ENCODE data around the gene ELAC2. TPM values are rescaled to one million over a fixed set of nuclear protein-coding genes. Genes with fewer than 3 reads are reported as not detected.
"Not testable (repeated sequence)": the region's sequence is repeated elsewhere in the genome, so short reads cannot be mapped to it uniquely, and the experiment has no call there.

ELAC2 gene
- total RNA-seq, 1 donor from 2014 or later, result 73.7 TPM

DNA sequence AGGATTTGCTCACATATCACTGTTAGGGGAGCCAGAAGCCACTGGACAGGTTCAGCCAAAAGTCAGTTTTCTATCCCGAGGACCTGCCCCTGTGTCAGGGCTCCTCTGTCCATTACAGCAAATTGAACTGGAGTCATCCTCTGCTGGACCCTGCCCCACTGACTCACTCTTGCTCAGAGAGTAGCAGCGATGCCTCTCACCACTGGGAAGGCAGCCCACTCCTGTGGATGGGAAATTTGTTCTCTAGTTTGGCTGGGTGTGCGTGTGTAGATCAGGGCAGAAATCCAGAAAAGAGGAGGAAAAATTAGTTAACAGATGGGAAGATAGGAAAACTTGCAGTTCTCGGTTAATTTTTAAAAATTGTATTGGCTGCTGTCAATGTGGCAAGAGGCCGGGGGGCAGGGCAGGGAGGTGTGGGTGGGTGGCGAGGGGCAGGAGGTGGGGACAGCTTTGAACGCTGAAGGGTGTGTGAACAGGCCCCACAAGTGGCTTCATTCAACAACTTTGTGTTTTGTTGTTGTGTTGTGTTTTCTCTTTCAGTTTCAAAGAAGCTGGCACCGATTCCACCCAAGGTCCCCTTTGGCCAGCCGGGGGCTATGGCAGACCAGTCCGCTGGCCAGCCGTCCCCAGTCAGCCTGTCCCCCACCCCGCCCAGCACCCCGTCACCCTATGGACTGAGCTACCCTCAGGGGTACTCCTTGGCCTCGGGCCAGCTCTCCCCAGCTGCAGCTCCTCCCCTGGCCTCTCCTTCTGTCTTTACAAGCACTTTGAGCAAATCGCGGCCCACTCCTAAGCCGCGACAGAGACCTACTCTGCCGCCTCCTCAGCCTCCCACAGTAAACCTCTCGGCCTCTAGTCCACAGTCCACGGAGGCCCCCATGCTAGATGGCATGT lies 33.6 kb downstream of the ELAC2 start:
- TF ChIP-seq, protein P1, sequence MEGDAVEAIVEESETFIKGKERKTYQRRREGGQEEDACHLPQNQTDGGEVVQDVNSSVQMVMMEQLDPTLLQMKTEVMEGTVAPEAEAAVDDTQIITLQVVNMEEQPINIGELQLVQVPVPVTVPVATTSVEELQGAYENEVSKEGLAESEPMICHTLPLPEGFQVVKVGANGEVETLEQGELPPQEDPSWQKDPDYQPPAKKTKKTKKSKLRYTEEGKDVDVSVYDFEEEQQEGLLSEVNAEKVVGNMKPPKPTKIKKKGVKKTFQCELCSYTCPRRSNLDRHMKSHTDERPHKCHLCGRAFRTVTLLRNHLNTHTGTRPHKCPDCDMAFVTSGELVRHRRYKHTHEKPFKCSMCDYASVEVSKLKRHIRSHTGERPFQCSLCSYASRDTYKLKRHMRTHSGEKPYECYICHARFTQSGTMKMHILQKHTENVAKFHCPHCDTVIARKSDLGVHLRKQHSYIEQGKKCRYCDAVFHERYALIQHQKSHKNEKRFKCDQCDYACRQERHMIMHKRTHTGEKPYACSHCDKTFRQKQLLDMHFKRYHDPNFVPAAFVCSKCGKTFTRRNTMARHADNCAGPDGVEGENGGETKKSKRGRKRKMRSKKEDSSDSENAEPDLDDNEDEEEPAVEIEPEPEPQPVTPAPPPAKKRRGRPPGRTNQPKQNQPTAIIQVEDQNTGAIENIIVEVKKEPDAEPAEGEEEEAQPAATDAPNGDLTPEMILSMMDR (IDR thresholded peaks at IDR 0.05; ENCODE audit: unreplicated experiment), result no peak
- Mint-ChIP-seq H3K27me3 (ENCODE audit: unreplicated experiment) (peaks cover 4% of the 10 kb centered on the region), H3K9me3 (ENCODE audit: unreplicated experiment) (no peaks in the 10 kb centered on the region), H3K4me1 (ENCODE audit: unreplicated experiment) (peaks cover 7% of the 10 kb centered on the region), H3K27ac (ENCODE audit: unreplicated experiment) (no peak overlapping the region), H3K4me3 (ENCODE audit: unreplicated experiment) (no peak overlapping the region), H3K36me3 (ENCODE audit: low read depth, unreplicated experiment) (no peaks in the 10 kb centered on the region)
- no peak for DNase-seq (ENCODE audit: low spot score)

DNA sequence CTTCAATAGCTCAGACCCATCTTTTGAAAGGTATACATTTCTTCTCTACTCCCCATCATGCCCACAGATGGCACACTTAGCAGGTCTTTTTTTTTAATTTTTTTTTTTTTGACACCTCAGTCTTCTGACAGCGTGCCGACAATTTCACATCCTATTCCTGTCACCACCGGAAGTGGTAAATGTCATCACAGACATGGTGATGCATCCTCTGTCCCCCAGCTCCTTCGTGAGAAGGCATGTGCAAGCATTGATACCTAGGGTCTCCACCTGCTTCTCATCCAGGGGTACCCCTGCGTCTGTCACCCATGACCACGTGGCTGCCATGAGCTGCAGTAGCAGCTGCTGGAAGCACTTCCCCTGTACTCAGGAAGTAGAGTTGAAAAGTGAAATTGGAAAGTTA lies 35.6 kb downstream of the ELAC2 start:
- Mint-ChIP-seq H3K4me1 (ENCODE audit: unreplicated experiment) (peaks cover 3% of the 10 kb centered on the region), H3K36me3 (ENCODE audit: low read depth, unreplicated experiment) (peaks cover 4% of the 10 kb centered on the region), H3K9me3 (ENCODE audit: unreplicated experiment) (no peaks in the 10 kb centered on the region), H3K27ac (ENCODE audit: unreplicated experiment) (no peak overlapping the region), H3K27me3 (ENCODE audit: unreplicated experiment) (peaks cover 4% of the 10 kb centered on the region), H3K4me3 (ENCODE audit: unreplicated experiment) (no peak overlapping the region)
- DNase-seq (ENCODE audit: low spot score), result no peak
- TF ChIP-seq, protein P1 (IDR thresholded peaks at IDR 0.05; ENCODE audit: unreplicated experiment), result no peak

DNA sequence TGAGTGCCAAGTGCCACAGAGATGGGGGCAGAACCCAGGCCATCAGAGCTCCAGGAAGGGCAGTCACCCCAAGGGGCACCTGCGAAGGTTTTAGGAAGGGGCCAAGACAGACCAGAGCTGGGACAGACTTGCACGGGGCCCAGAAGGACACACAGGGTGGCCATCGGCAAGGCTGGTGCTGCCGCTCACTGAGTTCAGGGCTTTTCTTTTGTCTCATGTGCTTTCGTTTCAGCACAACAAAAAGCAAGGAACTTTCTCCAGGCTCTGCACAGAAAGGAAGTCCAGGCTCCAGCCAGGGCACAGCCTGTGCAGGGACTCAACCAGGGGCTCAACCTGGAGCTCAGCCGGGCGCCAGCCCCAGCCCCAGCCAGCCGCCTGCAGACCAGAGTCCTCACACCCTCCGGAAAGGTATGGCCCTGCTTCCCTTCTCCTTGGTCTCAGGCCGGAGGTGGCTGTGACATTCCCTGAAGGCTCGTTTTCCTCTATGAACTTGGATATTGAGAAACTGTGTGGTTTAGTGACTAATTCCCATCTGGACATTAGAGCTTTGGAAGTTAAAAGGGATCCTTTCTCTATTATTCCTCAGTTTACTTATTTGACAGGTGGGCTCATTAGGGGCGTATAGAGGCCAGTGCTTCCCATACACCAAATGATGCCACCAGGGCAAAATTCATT lies 37.9 kb downstream of the ELAC2 start:
- Mint-ChIP-seq H3K27me3 (ENCODE audit: unreplicated experiment) (peaks cover 4% of the 10 kb centered on the region), H3K4me3 (ENCODE audit: unreplicated experiment) (no peak overlapping the region), H3K9me3 (ENCODE audit: unreplicated experiment) (no peaks in the 10 kb centered on the region), H3K4me1 (ENCODE audit: unreplicated experiment) (peaks cover 6% of the 10 kb centered on the region), H3K36me3 (ENCODE audit: low read depth, unreplicated experiment) (peaks cover 4% of the 10 kb centered on the region), H3K27ac (ENCODE audit: unreplicated experiment) (no peak overlapping the region)
- TF ChIP-seq, protein P1 (IDR thresholded peaks at IDR 0.05; ENCODE audit: unreplicated experiment), result no peak
- DNase-seq (ENCODE audit: low spot score), result no peak

DNA sequence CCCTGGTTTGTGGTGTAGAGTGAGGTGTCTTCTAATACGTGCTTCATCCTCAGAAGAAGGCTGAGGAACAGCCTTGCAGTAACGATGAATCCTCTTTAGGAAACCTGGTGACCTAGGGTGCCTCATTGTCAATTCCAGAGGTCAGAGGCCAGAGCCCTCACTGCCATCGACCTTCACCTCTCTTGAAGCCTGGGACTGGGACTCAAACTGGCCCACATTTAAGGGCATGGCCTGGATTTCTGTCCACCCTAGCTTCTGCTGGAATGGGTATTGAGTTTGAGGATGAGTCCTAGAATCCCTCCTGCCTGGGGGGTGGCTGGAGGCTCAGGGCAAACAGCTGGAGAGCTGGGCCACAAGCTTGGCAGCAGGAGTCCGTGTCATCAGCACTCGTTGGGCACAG lies 38.6 kb downstream of the ELAC2 start:
- H3K27ac Mint-ChIP-seq (ENCODE audit: unreplicated experiment), result no peak overlapping the region
- no peaks in the 10 kb centered on the region for H3K27me3 Mint-ChIP-seq (ENCODE audit: unreplicated experiment)
- no peak for DNase-seq (ENCODE audit: low spot score)
- no peaks in the 10 kb centered on the region for H3K9me3 Mint-ChIP-seq (ENCODE audit: unreplicated experiment)
- H3K4me1 Mint-ChIP-seq (ENCODE audit: unreplicated experiment), result peaks cover 9% of the 10 kb centered on the region
- no peak overlapping the region for H3K4me3 Mint-ChIP-seq (ENCODE audit: unreplicated experiment)
- H3K36me3 Mint-ChIP-seq (ENCODE audit: low read depth, unreplicated experiment), result peaks cover 4% of the 10 kb centered on the region
- TF ChIP-seq, protein P1 (IDR thresholded peaks at IDR 0.05; ENCODE audit: unreplicated experiment), result no peak

DNA sequence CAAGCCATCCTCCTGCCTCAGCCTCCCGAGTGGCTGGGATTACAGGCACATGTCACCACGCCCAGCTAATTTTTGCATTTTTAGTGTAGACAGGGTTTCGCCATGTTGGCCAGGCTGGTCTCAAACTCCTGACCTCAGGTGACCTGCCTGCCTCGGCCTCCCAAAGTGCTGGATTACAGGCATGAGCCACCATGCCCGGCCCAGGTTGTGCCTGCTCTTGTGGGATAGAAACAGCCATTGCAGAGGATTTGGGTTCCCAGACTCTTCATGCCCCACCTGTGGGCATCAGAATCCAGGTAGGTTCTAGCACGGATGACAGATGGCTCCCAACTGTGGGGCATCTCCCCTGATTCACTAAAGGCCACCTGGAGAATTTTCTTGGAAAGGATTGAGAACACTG lies 39.0 kb downstream of the ELAC2 start:
- not testable (repeated sequence) for H3K4me3 Mint-ChIP-seq (ENCODE audit: unreplicated experiment); H3K9me3 Mint-ChIP-seq (ENCODE audit: unreplicated experiment); H3K27me3 Mint-ChIP-seq (ENCODE audit: unreplicated experiment); H3K4me1 Mint-ChIP-seq (ENCODE audit: unreplicated experiment); H3K36me3 Mint-ChIP-seq (ENCODE audit: low read depth, unreplicated experiment); H3K27ac Mint-ChIP-seq (ENCODE audit: unreplicated experiment); DNase-seq (ENCODE audit: low spot score)
